Inflammatory macrophage treated with lipopolysaccharide for 4 hours (primary cell): ENCODE measurements around the gene FN3K.

Experiments used
- DNase-seq: peaks from one replicate; pipeline ENCODE4 v3.0.0-alpha.2; 2020

Gene FN3K

DNA sequence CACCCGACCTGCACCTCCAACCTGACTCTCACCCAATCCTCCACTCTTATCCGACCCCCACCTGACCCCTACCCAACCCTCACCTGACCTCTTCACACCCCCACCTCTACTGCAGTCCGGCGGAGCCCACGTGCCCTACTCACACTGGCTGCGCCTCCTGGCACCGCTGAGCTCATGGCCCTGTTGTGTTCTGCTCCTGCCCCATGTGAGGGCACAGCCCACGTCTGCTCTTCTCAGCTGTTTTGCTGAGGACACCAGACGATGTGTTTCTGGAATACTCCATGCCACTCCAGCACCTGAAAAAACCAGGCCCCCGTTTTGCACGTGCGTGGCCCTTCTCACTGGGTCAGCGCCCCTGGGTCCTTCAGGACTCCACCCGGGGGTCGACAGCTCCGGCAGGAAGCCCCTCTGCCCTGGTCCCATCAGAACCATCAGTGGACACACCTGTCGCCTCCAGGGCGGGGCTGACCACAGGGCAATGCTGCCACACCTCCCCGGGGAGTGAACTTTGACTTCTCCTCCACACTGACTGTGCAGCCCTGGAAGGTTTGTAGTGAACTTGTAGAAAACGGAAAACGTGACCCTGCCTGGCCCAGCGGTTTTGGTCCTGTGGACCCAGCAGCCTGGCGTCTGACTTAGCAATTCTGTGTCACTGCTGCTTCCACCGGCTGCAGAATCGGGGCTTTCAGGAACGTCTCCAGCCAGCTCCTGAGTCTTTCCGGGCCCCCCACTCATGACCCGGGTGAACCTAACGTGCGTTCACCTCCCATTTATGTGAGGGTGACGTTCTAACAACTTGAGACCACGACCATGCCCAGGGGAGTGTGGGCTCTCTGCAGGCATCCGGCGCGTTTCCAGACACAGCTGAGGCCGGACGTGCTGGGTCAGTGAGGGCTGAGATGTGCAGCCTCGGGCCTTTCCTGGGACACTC is 31.2 kb upstream of the FN3K start:
- DNase-seq, result no peak

GRCh38 chr17:82704886-82705285 is 30.5 kb upstream of the FN3K start:
- no peak for DNase-seq

DNA sequence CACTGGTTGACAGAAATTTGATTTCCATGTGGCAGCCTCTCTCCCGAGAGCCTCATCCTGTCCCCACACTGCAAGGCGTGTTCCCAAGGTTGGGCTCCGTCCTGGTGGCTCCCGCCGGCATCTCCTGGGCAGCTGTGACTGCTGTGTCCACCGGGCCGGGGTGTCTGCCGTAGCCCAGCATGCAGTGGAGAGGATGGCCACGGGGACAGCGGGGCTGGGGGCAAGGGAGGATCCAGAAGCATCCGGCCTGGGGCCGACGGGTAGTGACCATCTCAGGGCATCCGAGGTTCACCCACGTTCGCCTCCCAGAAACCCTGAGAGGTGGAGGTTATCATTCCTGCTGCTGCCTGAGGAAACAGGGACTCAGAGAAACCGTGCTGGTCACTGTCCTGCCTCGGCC is 29.7 kb upstream of the FN3K start:
- DNase-seq, result no peak

DNA sequence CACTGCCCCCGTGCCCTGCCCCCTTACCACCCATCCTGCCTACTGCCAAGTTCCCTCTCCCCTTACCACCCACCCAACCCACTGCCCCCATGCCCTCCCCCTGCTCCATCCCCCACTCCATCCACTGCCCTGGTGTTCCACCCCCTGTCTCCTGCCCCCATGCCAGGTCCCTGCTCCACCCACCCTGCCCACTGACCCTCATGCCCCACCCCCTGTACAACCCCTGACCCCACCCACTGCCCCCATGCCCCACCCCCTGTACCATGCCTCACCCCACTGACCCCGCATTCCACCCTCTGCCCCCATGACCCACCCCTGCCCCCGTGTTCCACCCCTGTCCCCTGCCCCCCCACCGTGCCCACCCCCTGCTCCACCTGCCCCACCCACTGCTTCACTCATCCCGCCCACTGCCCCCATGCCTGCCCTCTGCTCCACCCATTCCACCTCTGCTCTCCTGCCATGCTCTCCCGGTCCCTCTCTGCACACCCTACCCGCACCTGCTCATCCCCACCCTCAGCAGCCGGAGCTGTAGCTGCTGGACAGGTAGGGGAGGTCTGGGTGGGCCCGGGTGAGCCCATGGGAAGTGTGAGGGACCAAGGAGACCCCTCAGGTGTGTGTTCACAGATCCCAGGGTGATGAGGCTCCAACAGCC is 26.3 kb upstream of the FN3K start:
- no peak for DNase-seq

GRCh38 chr17:82709676-82710498 is 25.5 kb upstream of the FN3K start:
- DNase-seq, result no peak

DNA sequence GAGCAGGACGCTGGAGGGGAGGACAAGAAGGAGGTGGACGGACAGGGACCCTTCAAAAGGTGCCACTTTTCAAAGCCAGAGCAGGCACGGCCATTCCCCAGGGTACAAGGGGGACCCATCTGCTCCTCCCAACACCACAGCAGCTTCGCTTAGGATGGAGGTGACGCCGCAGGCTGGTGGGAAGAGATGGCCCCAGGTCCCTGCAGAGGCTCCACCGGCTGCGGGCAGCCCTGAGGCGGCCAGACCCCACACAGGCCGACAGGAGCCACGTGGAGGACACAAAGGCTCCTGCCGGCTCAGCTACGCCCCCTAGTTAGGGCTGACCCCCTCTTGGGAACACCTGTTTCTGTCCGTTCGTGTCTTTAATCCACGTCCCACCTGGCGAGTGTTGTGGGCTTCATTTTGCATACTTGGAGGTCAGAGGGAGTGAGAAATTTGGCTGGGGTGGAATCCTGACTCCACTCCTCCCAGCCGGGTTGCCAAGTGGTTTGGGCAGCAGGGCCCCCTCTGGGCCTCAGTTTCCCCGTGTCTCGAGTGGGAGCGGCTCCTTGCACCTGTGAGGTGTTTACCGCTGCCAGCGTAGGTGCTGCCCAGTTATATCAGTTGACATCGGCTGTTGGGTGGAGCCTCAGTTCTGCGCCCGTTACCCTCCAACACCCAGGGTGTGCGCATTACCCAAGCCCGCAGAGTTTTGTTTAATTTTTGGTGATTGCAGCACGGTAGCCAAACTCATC is 24.7 kb upstream of the FN3K start:
- no peak for DNase-seq

GRCh38 chr17:82713071-82713723 is 22.2 kb upstream of the FN3K start:
- DNase-seq, result no peak

GRCh38 chr17:82716203-82717010 is 19.0 kb upstream of the FN3K start, which contains the start of gene FN3KRP:
FN3KRP (plus strand) TSS chr17:82716706; CDS start chr17:82716756, 50 bp downstream.
- DNase-seq, result peak; percentile 95

DNA sequence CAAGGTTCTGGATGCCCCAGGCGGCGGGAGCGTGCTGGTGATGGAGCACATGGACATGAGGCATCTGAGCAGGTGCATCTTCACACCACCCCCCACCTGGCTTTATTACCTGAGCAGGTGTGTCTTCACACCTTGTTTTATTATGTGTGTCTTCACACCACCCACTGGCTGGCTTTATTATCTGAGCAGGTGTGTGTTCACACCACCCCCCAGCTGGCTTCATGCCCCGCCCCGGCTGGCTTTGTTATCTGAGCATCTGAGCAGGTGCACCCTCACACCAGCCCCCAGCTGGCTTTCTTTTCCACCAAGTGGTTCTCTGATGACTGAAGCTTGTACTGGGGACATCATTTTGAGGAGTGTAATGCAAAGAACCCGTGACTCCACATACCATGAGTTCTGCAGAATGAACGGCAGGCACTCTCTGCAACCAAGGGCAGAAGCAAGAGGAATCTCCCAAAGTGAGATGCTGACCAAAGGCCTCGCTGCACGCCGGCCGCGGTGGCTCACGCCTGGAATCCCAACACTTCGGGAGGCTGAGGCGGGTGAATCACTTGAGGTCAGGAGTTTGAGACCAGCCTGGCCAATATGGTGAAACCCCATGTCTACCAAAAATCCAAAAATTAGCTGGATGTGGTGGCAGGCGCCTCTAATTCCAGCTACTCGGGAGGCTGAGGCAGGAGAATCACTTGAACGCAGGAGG is 16.3 kb upstream of the FN3K start:
- DNase-seq, result no peak

- DNase-seq, result no peak
Observed at GRCh38 chr17:82720204-82720603, 15.2 kb upstream of the FN3K start.

DNA sequence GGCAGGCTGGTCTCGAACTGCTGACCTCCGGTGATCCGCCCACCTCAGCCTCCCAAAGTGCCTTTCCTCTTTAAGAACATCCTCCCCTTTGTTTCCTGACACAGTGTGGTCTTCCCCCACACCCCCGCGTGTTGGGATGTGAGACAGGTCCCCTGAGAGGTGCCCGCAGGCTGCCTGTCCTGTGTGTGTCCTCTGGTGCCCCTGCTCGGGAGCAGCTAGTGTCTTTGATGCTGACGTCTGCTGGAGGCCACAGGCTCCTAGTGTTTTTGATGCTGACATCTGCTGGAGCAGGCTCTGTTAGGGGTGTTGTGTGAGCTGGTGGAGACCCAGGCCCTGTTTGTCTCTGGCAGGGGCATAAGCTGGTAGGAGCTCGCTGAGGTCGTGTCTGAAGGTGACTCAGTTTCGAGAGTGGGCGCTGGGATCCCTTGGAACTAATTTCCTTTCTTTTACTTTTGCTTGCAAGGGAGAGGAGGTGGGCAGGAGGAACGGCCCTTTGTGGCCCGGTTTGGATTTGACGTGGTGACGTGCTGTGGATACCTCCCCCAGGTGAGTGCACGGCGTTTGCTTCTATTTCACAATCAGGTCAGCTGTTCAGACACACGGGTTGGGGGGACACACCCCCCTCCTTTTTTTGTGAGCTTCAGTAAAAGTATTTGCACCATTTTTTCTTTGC is 12.9 kb upstream of the FN3K start:
- no peak for DNase-seq

- no peak for DNase-seq
Observed at GRCh38 chr17:82723169-82723807, 12.1 kb upstream of the FN3K start.

DNA sequence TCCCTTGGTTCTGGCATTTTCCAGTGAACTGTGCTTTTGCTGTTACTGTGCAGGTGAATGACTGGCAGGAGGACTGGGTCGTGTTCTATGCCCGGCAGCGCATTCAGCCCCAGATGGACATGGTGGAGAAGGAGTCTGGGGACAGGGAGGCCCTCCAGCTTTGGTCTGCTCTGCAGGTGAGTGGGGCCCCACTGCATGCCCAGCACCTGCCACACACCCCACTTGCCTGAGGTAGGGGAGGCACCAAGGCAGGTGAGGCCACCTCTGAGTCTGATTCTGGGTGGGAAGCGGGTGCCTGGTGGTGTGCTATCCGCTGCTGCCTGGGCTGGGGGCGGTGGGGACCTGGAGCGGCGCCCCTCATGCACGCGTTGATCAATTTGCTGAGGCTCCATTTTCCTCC is 9.0 kb upstream of the FN3K start:
- no peak for DNase-seq

DNA sequence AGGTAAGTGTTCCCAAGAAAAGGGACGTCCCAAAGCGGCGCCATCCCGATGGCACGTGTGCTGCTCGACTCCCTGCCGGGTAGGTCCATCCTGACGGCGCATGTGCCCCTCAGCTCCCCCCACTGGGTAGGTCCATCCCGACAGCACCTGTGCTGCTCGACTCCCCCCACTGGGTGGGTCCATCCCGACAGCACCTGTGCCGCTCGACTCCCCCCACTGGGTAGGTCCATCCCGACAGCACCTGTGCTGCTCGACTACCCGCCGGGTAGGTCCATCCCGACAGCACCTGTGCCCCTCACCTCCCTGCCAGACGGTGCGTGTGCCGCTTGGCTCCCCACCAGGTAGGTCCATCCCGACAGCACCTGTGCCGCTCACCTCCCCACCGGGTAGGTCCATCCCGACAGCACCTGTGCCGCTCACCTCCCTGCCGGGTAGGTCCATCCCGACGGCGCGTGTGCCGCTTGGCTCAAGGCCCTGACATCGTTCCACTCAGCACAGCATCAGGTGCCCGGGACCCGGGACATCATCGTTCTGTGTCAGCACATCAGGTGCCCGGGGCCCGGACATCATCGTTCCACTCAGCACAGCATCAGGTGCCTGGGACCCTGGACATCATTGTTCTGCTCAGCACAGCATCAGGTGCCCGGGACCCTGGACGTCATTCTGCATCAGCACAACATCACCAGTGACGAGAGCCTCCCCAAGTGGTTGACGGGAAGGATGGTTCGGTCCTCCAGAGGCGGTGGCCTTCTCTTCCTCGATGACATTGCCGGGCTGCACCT is 5.7 kb upstream of the FN3K start:
- no peak for DNase-seq

DNA sequence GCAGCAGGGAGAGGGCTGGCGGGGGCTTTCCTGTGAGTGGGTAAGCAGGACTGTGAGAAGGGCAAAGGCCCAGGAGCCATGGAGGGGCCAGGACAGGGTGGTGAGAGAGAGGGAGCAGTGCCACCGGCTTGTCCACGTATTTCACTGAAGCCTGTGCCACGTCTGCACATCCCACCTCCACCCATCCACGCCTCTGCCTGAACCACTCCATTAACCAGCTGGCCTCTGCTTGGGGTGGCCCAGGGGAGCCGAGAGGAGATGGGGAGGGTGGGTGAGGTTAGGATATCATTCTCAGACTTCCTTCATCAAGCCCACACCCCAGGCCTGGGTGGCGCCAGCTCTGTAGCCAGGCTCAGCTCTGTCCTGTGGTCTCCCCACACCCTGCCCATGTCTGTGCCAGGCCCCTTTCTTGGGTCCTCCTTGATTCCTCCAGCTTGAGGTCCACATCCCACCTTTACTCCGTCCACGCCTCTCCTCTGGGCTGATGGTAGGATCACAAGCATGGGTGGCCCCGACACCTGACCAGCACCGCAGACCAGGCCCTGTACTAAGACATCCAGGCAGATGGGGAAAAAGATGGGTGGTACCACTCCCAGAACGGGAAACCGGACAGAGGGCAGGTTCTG is 3.2 kb upstream of the FN3K start:
- no peak for DNase-seq

GRCh38 chr17:82736511-82737185 is 1.2 kb downstream of the FN3K start:
- DNase-seq, result no peak
